Measurements from ENCODE around the gene GPX2.

The GPX2 gene

DNA sequence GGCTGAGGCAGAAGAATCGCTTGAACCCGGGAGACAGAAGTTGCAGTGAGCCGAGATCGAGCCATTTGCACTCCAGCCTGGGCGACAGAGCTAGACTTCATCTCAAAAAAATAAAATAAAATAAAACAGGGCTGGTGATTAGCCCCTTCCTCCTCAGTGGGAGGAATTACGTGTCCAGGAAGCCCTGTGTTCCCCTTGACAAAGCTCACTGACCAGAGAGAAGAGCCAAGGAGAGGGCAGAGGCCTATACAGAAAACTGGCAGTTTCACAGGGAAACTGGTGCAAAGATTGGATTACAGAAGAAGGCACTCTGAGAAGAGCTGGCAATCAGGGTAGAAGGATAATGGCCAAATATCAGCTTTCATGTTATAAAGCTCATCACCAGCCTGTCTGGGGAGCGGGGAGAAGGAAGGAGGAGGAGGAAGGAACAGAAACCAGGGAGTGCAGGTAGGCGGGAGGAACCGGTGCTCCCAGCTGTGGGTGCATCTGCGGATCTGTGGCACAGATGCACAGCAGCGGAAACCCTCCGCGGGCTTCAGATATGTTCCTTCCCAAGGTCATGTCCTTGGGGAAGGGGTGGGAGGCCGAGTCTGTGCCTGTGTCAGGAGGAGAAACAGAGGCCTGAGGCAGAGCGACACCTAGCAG, 22.9 kb upstream of the GPX2 start:
- TF ChIP-seq POLR2A (IDR thresholded peaks at IDR 0.05; ENCODE audit: low read depth, low read length) (no peak), POU2F2 (IDR thresholded peaks at IDR 0.05; ENCODE audit: low read depth, low read length) (no peak), TAF1 (IDR thresholded peaks at IDR 0.05; ENCODE audit: low read depth, low read length) (no peak), PAX5 (IDR thresholded peaks at IDR 0.05; ENCODE audit: insufficient read depth, low read length, severe bottlenecking) (no peak), SPI1 (IDR thresholded peaks at IDR 0.05; ENCODE audit: low read depth, low read length) (peak; percentile 66)
- DNase-seq (ENCODE audit: insufficient read length, low spot score): no peak
- FAIRE-seq: peak; percentile 9

GRCh38 chr14:64963611-64964010, 21.1 kb upstream of the GPX2 start:
- no peak for FAIRE-seq
- no peak for DNase-seq (ENCODE audit: insufficient read length, low spot score)
- no peak; the same call in 1 of the 2 replicates for TF ChIP-seq SPI1 (IDR thresholded peaks at IDR 0.05; ENCODE audit: low read depth, low read length)
- TF ChIP-seq TAF1 (IDR thresholded peaks at IDR 0.05; ENCODE audit: low read depth, low read length): no peak
- no peak for TF ChIP-seq PAX5 (IDR thresholded peaks at IDR 0.05; ENCODE audit: insufficient read depth, low read length, severe bottlenecking)
- TF ChIP-seq POU2F2 (IDR thresholded peaks at IDR 0.05; ENCODE audit: low read depth, low read length): no peak
- TF ChIP-seq POLR2A (IDR thresholded peaks at IDR 0.05; ENCODE audit: low read depth, low read length): no peak
- TF ChIP-seq POLR2AphosphoS5 (IDR thresholded peaks at IDR 0.05; ENCODE audit: low read depth, low read length): no peak

- FAIRE-seq (no peak), DNase-seq (ENCODE audit: insufficient read length, low spot score) (no peak)
- TF ChIP-seq TAF1 (IDR thresholded peaks at IDR 0.05; ENCODE audit: low read depth, low read length): no peak
- peak; percentile 30 for TF ChIP-seq SPI1 (IDR thresholded peaks at IDR 0.05; ENCODE audit: low read depth, low read length)
- no peak for TF ChIP-seq POLR2AphosphoS5 (IDR thresholded peaks at IDR 0.05; ENCODE audit: low read depth, low read length)
These were observed 18.3 kb upstream of the GPX2 start for GRCh38 chr14:64960762-64961276.

GRCh38 chr14:64958743-64959142, 16.2 kb upstream of the GPX2 start:
- FAIRE-seq (no peak), DNase-seq (ENCODE audit: insufficient read length, low spot score) (no peak)
- TF ChIP-seq TAF1 (IDR thresholded peaks at IDR 0.05; ENCODE audit: low read depth, low read length): no peak
- TF ChIP-seq POLR2A (IDR thresholded peaks at IDR 0.05; ENCODE audit: low read depth, low read length): no peak
- TF ChIP-seq POLR2AphosphoS5 (IDR thresholded peaks at IDR 0.05; ENCODE audit: low read depth, low read length): no peak
- TF ChIP-seq PAX5 (IDR thresholded peaks at IDR 0.05; ENCODE audit: insufficient read depth, low read length, severe bottlenecking): no peak

DNA sequence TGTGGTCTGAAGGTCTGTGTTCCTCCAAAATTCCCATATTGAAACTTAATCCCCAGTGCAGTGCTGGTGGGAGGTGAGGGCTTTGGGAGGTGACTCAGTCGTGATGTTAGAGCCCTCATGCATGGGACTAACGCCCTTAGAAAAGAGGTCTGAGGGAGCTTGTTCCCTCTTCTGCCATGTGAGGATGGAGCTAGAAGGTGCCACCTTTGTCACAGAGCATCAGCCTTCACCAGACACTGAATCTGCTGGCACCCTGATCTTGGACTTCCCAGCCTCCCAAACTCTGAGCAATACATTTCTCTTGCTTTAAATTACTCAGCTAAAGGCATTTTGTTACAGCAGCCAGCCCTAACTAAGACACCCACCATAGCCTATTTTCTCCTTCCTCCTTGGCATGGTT, 15.7 kb upstream of the GPX2 start:
- TF ChIP-seq PAX5 (IDR thresholded peaks at IDR 0.05; ENCODE audit: insufficient read depth, low read length, severe bottlenecking): no peak
- TF ChIP-seq SPI1 (IDR thresholded peaks at IDR 0.05; ENCODE audit: low read depth, low read length): no peak
- TF ChIP-seq POU2F2 (IDR thresholded peaks at IDR 0.05; ENCODE audit: low read depth, low read length): no peak
- no peak for TF ChIP-seq TAF1 (IDR thresholded peaks at IDR 0.05; ENCODE audit: low read depth, low read length)
- TF ChIP-seq POLR2A (IDR thresholded peaks at IDR 0.05; ENCODE audit: low read depth, low read length): no peak
- TF ChIP-seq POLR2AphosphoS5 (IDR thresholded peaks at IDR 0.05; ENCODE audit: low read depth, low read length): no peak
- no peak for FAIRE-seq

GRCh38 chr14:64956697-64957406, 14.3 kb upstream of the GPX2 start:
- FAIRE-seq (no peak), DNase-seq (ENCODE audit: insufficient read length, low spot score) (no peak)
- TF ChIP-seq SPI1 (IDR thresholded peaks at IDR 0.05; ENCODE audit: low read depth, low read length) (no peak), POLR2A (IDR thresholded peaks at IDR 0.05; ENCODE audit: low read depth, low read length) (no peak), TAF1 (IDR thresholded peaks at IDR 0.05; ENCODE audit: low read depth, low read length) (no peak), POU2F2 (IDR thresholded peaks at IDR 0.05; ENCODE audit: low read depth, low read length) (no peak), PAX5 (IDR thresholded peaks at IDR 0.05; ENCODE audit: insufficient read depth, low read length, severe bottlenecking) (no peak), POLR2AphosphoS5 (IDR thresholded peaks at IDR 0.05; ENCODE audit: low read depth, low read length) (no peak)

More for the DNA sequence above, 15.7 kb upstream of the GPX2 start:
- no peak for DNase-seq (ENCODE audit: insufficient read length, low spot score)

GRCh38 chr14:64955297-64955696, 12.8 kb upstream of the GPX2 start:
- no peak for DNase-seq (ENCODE audit: insufficient read length, low spot score)
- no peak for TF ChIP-seq POLR2A (IDR thresholded peaks at IDR 0.05; ENCODE audit: low read depth, low read length)
- TF ChIP-seq TAF1 (IDR thresholded peaks at IDR 0.05; ENCODE audit: low read depth, low read length): no peak
- FAIRE-seq: no peak

GRCh38 chr14:64954491-64955240, 12.1 kb upstream of the GPX2 start:
- no peak for FAIRE-seq
- TF ChIP-seq TAF1 (IDR thresholded peaks at IDR 0.05; ENCODE audit: low read depth, low read length): no peak
- TF ChIP-seq POLR2AphosphoS5 (IDR thresholded peaks at IDR 0.05; ENCODE audit: low read depth, low read length): no peak
- no peak for TF ChIP-seq PAX5 (IDR thresholded peaks at IDR 0.05; ENCODE audit: insufficient read depth, low read length, severe bottlenecking)
- TF ChIP-seq POLR2A (IDR thresholded peaks at IDR 0.05; ENCODE audit: low read depth, low read length): no peak
- TF ChIP-seq SPI1 (IDR thresholded peaks at IDR 0.05; ENCODE audit: low read depth, low read length): no peak
- TF ChIP-seq POU2F2 (IDR thresholded peaks at IDR 0.05; ENCODE audit: low read depth, low read length): no peak
- DNase-seq (ENCODE audit: insufficient read length, low spot score): no peak

- no peak for DNase-seq (ENCODE audit: insufficient read length, low spot score)
- TF ChIP-seq POLR2AphosphoS5 (IDR thresholded peaks at IDR 0.05; ENCODE audit: low read depth, low read length) (no peak), SPI1 (IDR thresholded peaks at IDR 0.05; ENCODE audit: low read depth, low read length) (no peak), POLR2A (IDR thresholded peaks at IDR 0.05; ENCODE audit: low read depth, low read length) (no peak), POU2F2 (IDR thresholded peaks at IDR 0.05; ENCODE audit: low read depth, low read length) (no peak), PAX5 (IDR thresholded peaks at IDR 0.05; ENCODE audit: insufficient read depth, low read length, severe bottlenecking) (no peak), TAF1 (IDR thresholded peaks at IDR 0.05; ENCODE audit: low read depth, low read length) (no peak)
- no peak for FAIRE-seq
These were observed 11.1 kb upstream of the GPX2 start for GRCh38 chr14:64953661-64954060.

All from GM12891 (cell line).